Measurements from ENCODE around the gene SPAG16.

GRCh38 chr2:213696442-213696841 lies 412.2 kb downstream of the SPAG16 start:
- no peak for TF ChIP-seq FOXA1 (IDR thresholded peaks at IDR 0.05)
- TF ChIP-seq FOXA1 (CRISPR knock-in tag; IDR thresholded peaks at IDR 0.05) = no peak
- no peak for TF ChIP-seq ZSCAN29 (CRISPR knock-in tag; conservative IDR thresholded peaks at IDR 0.05)
- no peak for TF ChIP-seq ZNF660 (CRISPR knock-in tag; IDR thresholded peaks at IDR 0.05; ENCODE audit: borderline replicate concordance, low read depth)
- TF ChIP-seq JUND (CRISPR knock-in tag; IDR thresholded peaks at IDR 0.05) = no peak
- no peak for TF ChIP-seq CEBPB (IDR thresholded peaks at IDR 0.05; ENCODE audit: borderline replicate concordance, low read depth, low read length)
- no peak for TF ChIP-seq GLI4 (CRISPR knock-in tag; IDR thresholded peaks at IDR 0.05; ENCODE audit: borderline replicate concordance)
- no peak for TF ChIP-seq NR2C2 (CRISPR knock-in tag; IDR thresholded peaks at IDR 0.05; ENCODE audit: borderline replicate concordance)
